DOHH2 (cell line): ENCODE measurements around the gene NXPH2.
"Not testable (repeated sequence)": the region's sequence is repeated elsewhere in the genome, so short reads cannot be mapped to it uniquely, and the experiment has no call there.

Experiments
- H3F3A ChIP-seq: fragments of 200-600 bp; sonication (generic), shearing (Covaris generic); 2 replicates; pipeline ENCODE4 v1.6.0; 2016; ENCODE audit warnings: antibody characterized with exemption, mild to moderate bottlenecking; ENCODE audit not compliant: control insufficient read depth, insufficient read depth
- H3K27ac ChIP-seq: fragments of 200-600 bp; sonication (generic); 2 replicates; pipeline ENCODE4 v1.5.1; 2014; ENCODE audit warnings: low read depth, mild to moderate bottlenecking, low read length, moderate library complexity
- H3K27me3 ChIP-seq: fragments of 200-600 bp; sonication (generic); 2 replicates; pipeline ENCODE4 v1.6.1; 2014; ENCODE audit warnings: mild to moderate bottlenecking, low read length, mixed read lengths; ENCODE audit not compliant: control insufficient read depth
- H3K36me3 ChIP-seq: fragments of 200-600 bp; sonication (generic); 2 replicates; pipeline ENCODE4 v1.6.1; 2014; ENCODE audit warnings: mild to moderate bottlenecking, low read length, moderate library complexity, mixed read lengths; ENCODE audit not compliant: control insufficient read depth
- H3K4me1 ChIP-seq: fragments of 200-600 bp; sonication (generic); 2 replicates; pipeline ENCODE4 v1.6.1; 2014; ENCODE audit warnings: mild to moderate bottlenecking, low read length, mixed read lengths; ENCODE audit not compliant: control insufficient read depth
- H3K4me2 ChIP-seq: fragments of 200-600 bp; sonication (generic); 2 replicates; pipeline ENCODE4 v1.6.0; 2014; ENCODE audit warnings: mild to moderate bottlenecking, low read length, moderate library complexity
- H3K4me3 ChIP-seq: fragments of 200-600 bp; sonication (generic); 2 replicates; pipeline ENCODE4 v1.5.1; 2014; ENCODE audit warnings: mild to moderate bottlenecking, low read length, mixed read lengths
- H3K79me2 ChIP-seq: fragments of 200-600 bp; sonication (generic); 2 replicates; pipeline ENCODE4 v1.6.1; 2014; ENCODE audit warnings: mild to moderate bottlenecking, low read length, mixed read lengths; ENCODE audit not compliant: control insufficient read depth
- H3K9me2 ChIP-seq: fragments of 200-600 bp; sonication (generic); replicated peaks from 2 replicates; pipeline ENCODE4 v1.6.1; 2014; ENCODE audit warnings: mild to moderate bottlenecking, low read length, mixed read lengths; ENCODE audit not compliant: control insufficient read depth
- H3K9me3 ChIP-seq: fragments of 200-600 bp; sonication (generic); 2 replicates; pipeline ENCODE4 v1.6.1; 2014; ENCODE audit warnings: antibody characterized with exemption, low read length, mixed read lengths; ENCODE audit not compliant: control insufficient read depth, insufficient read depth
- H4K20me1 ChIP-seq: fragments of 200-600 bp; sonication (generic); 2 replicates; pipeline ENCODE4 v1.6.0; 2014; ENCODE audit warnings: low read depth, mild to moderate bottlenecking, antibody characterized with exemption, low read length, moderate library complexity; ENCODE audit not compliant: control insufficient read depth, insufficient read depth
- EZH2phosphoT487 ChIP-seq: fragments of 200-600 bp; sonication (generic); IDR thresholded peaks from 2 replicates; pipeline ENCODE4 v1.6.1; 2017; ENCODE audit warnings: borderline replicate concordance, mild to moderate bottlenecking, antibody characterized with exemption, low read length, moderate library complexity, mixed read lengths
- TF ChIP-seq, protein P1 (sequence below): fragments of 200-600 bp; sonication (generic); IDR thresholded peaks from one replicate; pipeline ENCODE4 v1.5.1; 2014; ENCODE audit warnings: antibody characterized with exemption, mild to moderate bottlenecking, low read depth, low read length; ENCODE audit not compliant: poor library complexity, severe bottlenecking

The NXPH2 gene

DNA sequence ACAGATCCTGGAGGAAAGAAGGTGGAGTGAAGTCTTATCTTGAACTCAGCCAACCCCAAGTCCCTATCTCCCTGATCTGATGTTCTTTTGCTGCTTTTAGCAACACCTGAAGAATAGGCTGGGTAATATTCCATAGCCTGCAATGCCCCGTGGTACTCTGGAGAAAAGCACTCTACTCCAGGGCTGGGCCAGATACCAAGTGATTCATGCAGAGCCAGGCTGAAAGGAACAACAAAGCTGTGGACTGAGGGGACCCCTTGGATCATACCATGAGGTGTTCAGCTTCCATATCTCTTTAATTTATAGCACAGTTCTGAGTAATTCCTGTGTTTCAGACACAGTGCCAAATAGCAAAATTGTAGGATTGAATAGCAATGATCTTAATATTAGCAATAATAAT lies 130.6 kb downstream of the NXPH2 start:
- Histone ChIP-seq H3K4me3 (no peak overlapping the region), H3K9me2 (no peaks in the 10 kb centered on the region), H3K4me2 (no peak overlapping the region), H3K79me2 (no peaks in the 10 kb centered on the region), H4K20me1 (no peaks in the 10 kb centered on the region), H3K4me1 (no peaks in the 10 kb centered on the region), H3F3A (no peaks in the 10 kb centered on the region), H3K9me3 (no peaks in the 10 kb centered on the region), H3K27me3 (no peaks in the 10 kb centered on the region), H3K36me3 (no peaks in the 10 kb centered on the region), H3K27ac (no peak overlapping the region)
- TF ChIP-seq, protein P1, sequence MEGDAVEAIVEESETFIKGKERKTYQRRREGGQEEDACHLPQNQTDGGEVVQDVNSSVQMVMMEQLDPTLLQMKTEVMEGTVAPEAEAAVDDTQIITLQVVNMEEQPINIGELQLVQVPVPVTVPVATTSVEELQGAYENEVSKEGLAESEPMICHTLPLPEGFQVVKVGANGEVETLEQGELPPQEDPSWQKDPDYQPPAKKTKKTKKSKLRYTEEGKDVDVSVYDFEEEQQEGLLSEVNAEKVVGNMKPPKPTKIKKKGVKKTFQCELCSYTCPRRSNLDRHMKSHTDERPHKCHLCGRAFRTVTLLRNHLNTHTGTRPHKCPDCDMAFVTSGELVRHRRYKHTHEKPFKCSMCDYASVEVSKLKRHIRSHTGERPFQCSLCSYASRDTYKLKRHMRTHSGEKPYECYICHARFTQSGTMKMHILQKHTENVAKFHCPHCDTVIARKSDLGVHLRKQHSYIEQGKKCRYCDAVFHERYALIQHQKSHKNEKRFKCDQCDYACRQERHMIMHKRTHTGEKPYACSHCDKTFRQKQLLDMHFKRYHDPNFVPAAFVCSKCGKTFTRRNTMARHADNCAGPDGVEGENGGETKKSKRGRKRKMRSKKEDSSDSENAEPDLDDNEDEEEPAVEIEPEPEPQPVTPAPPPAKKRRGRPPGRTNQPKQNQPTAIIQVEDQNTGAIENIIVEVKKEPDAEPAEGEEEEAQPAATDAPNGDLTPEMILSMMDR = no peak
- TF ChIP-seq EZH2phosphoT487 = no peak

DNA sequence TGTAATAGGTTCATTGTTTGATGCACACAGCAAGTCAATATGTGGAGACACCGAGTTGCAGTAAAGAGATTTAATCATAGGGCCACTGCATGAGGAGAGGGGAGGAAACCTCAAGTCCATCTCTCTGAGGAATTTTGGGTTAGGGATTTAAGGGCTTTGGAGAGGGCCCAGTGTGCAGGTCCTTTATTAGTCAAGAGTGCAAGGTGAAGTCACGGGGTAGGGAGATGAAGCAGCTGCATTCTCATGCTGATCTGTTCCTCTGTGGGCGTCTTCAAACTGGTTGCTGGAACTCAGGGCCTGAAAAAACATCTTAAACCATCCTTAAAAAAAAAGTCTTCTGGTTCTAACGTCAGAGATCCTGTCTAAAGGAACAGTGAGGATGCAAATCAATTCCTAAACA lies 131.6 kb downstream of the NXPH2 start:
- no peak overlapping the region for H3K27ac ChIP-seq
- no peaks in the 10 kb centered on the region for H4K20me1 ChIP-seq
- no peak overlapping the region for H3K4me2 ChIP-seq
- no peaks in the 10 kb centered on the region for H3K36me3 ChIP-seq
- H3K4me1 ChIP-seq = no peaks in the 10 kb centered on the region
- H3K79me2 ChIP-seq = no peaks in the 10 kb centered on the region
- H3K4me3 ChIP-seq = no peak overlapping the region
- no peaks in the 10 kb centered on the region for H3K9me2 ChIP-seq
- no peaks in the 10 kb centered on the region for H3K9me3 ChIP-seq
- H3F3A ChIP-seq = no peaks in the 10 kb centered on the region
- H3K27me3 ChIP-seq = no peaks in the 10 kb centered on the region
- no peak for TF ChIP-seq EZH2phosphoT487
- TF ChIP-seq, protein P1 = no peak

DNA sequence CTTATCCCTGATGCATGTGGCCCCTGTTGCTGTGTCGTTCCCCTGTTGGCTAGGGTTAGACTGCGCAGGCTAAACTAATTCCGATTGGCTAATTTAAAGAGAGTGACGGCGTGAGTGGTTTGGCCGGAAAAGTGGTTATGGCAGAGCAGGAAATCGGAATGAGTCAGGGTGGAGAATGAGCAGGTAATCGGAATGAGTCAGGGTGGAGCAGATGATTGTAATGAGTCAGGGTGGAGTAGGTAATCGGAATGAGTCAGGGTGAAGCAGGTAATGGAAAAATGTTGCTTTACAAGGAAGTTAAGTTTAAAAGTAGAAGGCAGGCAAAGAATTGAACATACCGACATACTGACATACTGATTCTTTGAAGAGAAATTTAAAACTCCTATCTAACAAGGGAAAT lies 135.4 kb downstream of the NXPH2 start:
- H3K9me2 ChIP-seq, H3F3A ChIP-seq, H4K20me1 ChIP-seq, H3K4me3 ChIP-seq, H3K36me3 ChIP-seq, H3K4me1 ChIP-seq, H3K4me2 ChIP-seq, H3K79me2 ChIP-seq, H3K27me3 ChIP-seq, H3K9me3 ChIP-seq, H3K27ac ChIP-seq: not testable (repeated sequence)

DNA sequence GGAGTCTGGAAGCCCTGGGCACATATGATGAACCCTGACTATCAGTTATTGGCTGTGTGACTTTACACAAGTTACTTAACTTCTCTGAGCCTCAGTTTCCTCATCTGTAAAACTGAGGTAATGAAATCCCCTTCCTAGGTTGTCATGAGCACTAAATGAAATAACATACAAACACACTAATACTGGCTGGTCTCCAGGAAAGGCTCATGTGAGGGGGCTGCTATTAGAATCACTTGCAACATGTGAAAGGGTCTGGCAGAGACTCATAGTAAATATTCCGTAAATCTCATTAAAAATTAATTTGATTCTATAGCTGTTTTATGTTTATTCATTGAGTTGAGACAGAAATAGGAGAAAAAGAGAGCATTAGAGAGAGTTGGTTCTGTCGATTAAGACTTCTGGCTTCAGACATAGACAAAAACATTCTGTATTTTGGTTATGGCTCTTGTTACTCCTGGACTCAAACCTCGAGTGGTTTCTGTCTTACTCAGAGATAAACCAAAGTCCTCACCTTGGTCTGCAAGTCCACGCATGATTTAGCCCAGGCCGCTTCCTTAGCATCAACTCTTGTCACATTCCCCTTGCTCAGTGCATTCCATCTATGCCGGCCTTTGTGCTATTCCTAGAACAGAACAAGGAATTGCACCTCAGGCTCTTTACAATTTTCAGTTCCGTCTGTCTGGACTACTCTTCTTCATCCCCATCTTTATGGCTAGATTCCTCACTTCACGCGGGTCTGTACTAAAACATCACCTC lies 139.1 kb downstream of the NXPH2 start:
- H3K4me3 ChIP-seq = no peak overlapping the region
- H3K9me2 ChIP-seq = no peaks in the 10 kb centered on the region
- H3K36me3 ChIP-seq = no peaks in the 10 kb centered on the region
- H3K4me1 ChIP-seq = no peaks in the 10 kb centered on the region
- H3F3A ChIP-seq = no peaks in the 10 kb centered on the region
- no peaks in the 10 kb centered on the region for H3K9me3 ChIP-seq
- no peaks in the 10 kb centered on the region for H3K27me3 ChIP-seq
- H3K79me2 ChIP-seq = no peaks in the 10 kb centered on the region
- no peak overlapping the region for H3K27ac ChIP-seq
- no peaks in the 10 kb centered on the region for H4K20me1 ChIP-seq
- TF ChIP-seq, protein P1 = no peak
- TF ChIP-seq EZH2phosphoT487 = no peak
- no peak overlapping the region for H3K4me2 ChIP-seq
